Smooth muscle cell (in vitro differentiated cells): ENCODE data around the gene EGFR. TPM values are rescaled to one million over a fixed set of nuclear protein-coding genes. Genes with fewer than 3 reads are reported as not detected.

Experiments used
- DNase-seq: peaks from one replicate; lab custom pipeline; 2025; ENCODE audit not compliant: unreplicated experiment; lab: John Stamatoyannopoulos, UW
- H2AFZ ChIP-seq: fragments of 200-600 bp; sonication (generic); 2 replicates; pipeline ENCODE4 v1.6.0; 2016; ENCODE audit warnings: antibody characterized with exemption, low read depth, mild to moderate bottlenecking
- H3F3A ChIP-seq: fragments of 200-600 bp; sonication (generic); 2 replicates; pipeline ENCODE4 v1.6.0; 2017; ENCODE audit warnings: antibody characterized with exemption, low read depth
- H3K27ac ChIP-seq: fragments of 200-600 bp; sonication (generic); 2 replicates; pipeline ENCODE4 v1.5.1; 2016; ENCODE audit warnings: low read depth, mild to moderate bottlenecking
- H3K27me3 ChIP-seq: fragments of 200-600 bp; sonication (generic); 2 replicates; pipeline ENCODE4 v1.6.1; 2016; ENCODE audit warnings: low read depth, mild to moderate bottlenecking
- H3K36me3 ChIP-seq: fragments of 200-600 bp; sonication (generic); 2 replicates; pipeline ENCODE4 v1.5.1; 2016; ENCODE audit warnings: low read depth
- H3K4me1 ChIP-seq: fragments of 200-600 bp; sonication (generic); 2 replicates; pipeline ENCODE4 v1.5.1; 2016; ENCODE audit warnings: low read depth
- H3K4me2 ChIP-seq: fragments of 200-600 bp; sonication (generic); 2 replicates; pipeline ENCODE4 v1.6.0; 2016; ENCODE audit warnings: mild to moderate bottlenecking
- H3K4me3 ChIP-seq: fragments of 200-600 bp; sonication (generic); 2 replicates; pipeline ENCODE4 v1.5.1; 2016; ENCODE audit warnings: mild to moderate bottlenecking
- H3K79me2 ChIP-seq: fragments of 200-600 bp; sonication (generic); 2 replicates; pipeline ENCODE4 v1.6.0; 2016; ENCODE audit warnings: low read depth, mild to moderate bottlenecking
- H3K9ac ChIP-seq: fragments of 200-600 bp; sonication (generic); 2 replicates; pipeline ENCODE4 v1.6.0; 2016; ENCODE audit warnings: low read depth
- H3K9me3 ChIP-seq: fragments of 200-600 bp; sonication (generic); replicated peaks from 2 replicates; pipeline ENCODE4 v1.5.1; 2016; ENCODE audit warnings: low read depth
- H4K20me1 ChIP-seq: fragments of 200-600 bp; sonication (generic); 2 replicates; pipeline ENCODE4 v1.6.0; 2016; ENCODE audit warnings: low read depth
- WGBS: methylation state at CpG from one replicate; pipeline ENCODE4 v1.1.7; 2016; ENCODE audit warnings: low lambda C conversion rate; 5-methylcytosine and 5-hydroxymethylcytosine counted together
- polyA plus RNA-seq: library from polyadenylated mRNA; unstranded; fragments of >200 nt; fragmentation: Nextera tagmentation; extraction: Ambion mirVana; gene quantifications from 2 replicates; pipeline ENCODE4 v1.2.1, GENCODE V29; 2016
- total RNA-seq: library from RNA; depleted of rRNA; stranded (reverse); fragments of >200 nt; gene quantifications from 2 replicates; pipeline ENCODE4 v1.2.3, GENCODE V29; 2014
- TF ChIP-seq, protein P1 (sequence below): fragments of 200-600 bp; sonication (generic); IDR thresholded peaks from 2 replicates; pipeline ENCODE4 v1.5.1; 2017; ENCODE audit warnings: borderline replicate concordance, mild to moderate bottlenecking, antibody characterized with exemption; ENCODE audit not compliant: insufficient read depth, poor library complexity, severe bottlenecking

Gene EGFR
- total and polyA plus RNA-seq, 2 experiments from 2014 or later = 9.0 to 31.1 TPM

DNA sequence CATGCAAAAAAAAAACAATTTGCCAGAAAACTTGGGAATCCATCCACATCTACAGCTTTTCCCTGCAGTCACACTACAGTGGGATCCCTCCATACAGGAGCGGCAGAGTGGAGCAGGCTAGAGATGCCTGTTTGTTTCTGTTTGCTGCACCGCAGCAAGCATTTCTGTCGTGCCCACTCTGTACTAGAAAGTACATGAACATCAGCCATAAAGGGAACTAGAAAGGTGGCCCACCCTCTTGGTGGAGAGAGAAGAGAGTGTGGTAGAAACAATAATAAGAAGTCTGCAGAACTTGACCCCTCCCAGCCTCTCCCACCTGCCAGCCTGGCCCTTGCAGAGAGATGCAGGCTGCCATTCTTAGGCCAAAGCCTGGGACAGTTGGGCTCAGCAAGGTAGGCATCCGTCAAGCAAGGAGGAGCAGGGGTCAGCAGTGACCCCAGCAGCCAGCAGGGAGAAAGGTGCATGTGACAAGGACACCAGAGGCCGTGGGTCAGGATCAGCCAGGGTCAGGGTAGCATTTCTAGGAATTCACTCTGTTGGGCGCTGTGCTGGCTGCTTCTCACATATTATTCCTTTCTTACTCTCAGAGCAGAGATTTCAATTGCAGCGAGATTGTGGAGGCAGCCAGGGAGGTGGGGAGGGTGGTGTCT, 171.8 kb downstream of the EGFR start:
- H3K4me3 ChIP-seq = no peak overlapping the region
- H3K36me3 ChIP-seq = no peaks in the 10 kb centered on the region

DNA sequence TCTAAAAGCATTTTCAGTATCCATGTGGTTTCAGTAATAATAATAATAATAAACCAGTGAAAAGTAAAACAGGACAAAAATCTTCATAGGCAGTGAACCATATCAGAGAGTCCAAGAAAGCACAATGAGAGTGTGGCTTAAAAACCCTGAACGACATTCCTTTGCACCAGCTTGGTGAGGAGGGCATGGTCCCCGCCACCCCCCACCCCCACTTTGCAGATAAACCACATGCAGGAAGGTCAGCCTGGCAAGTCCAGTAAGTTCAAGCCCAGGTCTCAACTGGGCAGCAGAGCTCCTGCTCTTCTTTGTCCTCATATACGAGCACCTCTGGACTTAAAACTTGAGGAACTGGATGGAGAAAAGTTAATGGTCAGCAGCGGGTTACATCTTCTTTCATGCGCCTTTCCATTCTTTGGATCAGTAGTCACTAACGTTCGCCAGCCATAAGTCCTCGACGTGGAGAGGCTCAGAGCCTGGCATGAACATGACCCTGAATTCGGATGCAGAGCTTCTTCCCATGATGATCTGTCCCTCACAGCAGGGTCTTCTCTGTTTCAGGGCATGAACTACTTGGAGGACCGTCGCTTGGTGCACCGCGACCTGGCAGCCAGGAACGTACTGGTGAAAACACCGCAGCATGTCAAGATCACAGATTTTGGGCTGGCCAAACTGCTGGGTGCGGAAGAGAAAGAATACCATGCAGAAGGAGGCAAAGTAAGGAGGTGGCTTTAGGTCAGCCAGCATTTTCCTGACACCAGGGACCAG, 172.5 kb downstream of the EGFR start:
- Histone ChIP-seq H3K4me3 (no peak overlapping the region), H3K27me3 (no peaks in the 10 kb centered on the region), H3K9me3 (no peaks in the 10 kb centered on the region), H3K4me1 (peaks cover 12% of the 10 kb centered on the region), H3F3A (peaks cover 2% of the 10 kb centered on the region), H3K9ac (no peak overlapping the region), H3K79me2 (no peaks in the 10 kb centered on the region), H3K36me3 (no peaks in the 10 kb centered on the region), H3K27ac (no peak overlapping the region), H4K20me1 (no peaks in the 10 kb centered on the region), H3K4me2 (no peak overlapping the region), H2AFZ (no peak overlapping the region)
- 95% methylated on average over 17 of the region's 17 CpGs for WGBS
- TF ChIP-seq, protein P1, sequence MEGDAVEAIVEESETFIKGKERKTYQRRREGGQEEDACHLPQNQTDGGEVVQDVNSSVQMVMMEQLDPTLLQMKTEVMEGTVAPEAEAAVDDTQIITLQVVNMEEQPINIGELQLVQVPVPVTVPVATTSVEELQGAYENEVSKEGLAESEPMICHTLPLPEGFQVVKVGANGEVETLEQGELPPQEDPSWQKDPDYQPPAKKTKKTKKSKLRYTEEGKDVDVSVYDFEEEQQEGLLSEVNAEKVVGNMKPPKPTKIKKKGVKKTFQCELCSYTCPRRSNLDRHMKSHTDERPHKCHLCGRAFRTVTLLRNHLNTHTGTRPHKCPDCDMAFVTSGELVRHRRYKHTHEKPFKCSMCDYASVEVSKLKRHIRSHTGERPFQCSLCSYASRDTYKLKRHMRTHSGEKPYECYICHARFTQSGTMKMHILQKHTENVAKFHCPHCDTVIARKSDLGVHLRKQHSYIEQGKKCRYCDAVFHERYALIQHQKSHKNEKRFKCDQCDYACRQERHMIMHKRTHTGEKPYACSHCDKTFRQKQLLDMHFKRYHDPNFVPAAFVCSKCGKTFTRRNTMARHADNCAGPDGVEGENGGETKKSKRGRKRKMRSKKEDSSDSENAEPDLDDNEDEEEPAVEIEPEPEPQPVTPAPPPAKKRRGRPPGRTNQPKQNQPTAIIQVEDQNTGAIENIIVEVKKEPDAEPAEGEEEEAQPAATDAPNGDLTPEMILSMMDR = no peak
- DNase-seq = no peak

More for the DNA sequence above, 171.8 kb downstream of the EGFR start:
- Histone ChIP-seq H3K27ac (no peak overlapping the region), H4K20me1 (no peaks in the 10 kb centered on the region), H3K4me1 (peaks cover 12% of the 10 kb centered on the region), H3K9me3 (no peaks in the 10 kb centered on the region), H3K79me2 (no peaks in the 10 kb centered on the region), H3F3A (peaks cover 6% of the 10 kb centered on the region), H3K27me3 (no peaks in the 10 kb centered on the region), H3K9ac (no peak overlapping the region), H3K4me2 (no peak overlapping the region), H2AFZ (no peak overlapping the region)
- no peak for DNase-seq
- TF ChIP-seq, protein P1 = no peak
- 93% methylated on average over 7 of the region's 7 CpGs for WGBS

DNA sequence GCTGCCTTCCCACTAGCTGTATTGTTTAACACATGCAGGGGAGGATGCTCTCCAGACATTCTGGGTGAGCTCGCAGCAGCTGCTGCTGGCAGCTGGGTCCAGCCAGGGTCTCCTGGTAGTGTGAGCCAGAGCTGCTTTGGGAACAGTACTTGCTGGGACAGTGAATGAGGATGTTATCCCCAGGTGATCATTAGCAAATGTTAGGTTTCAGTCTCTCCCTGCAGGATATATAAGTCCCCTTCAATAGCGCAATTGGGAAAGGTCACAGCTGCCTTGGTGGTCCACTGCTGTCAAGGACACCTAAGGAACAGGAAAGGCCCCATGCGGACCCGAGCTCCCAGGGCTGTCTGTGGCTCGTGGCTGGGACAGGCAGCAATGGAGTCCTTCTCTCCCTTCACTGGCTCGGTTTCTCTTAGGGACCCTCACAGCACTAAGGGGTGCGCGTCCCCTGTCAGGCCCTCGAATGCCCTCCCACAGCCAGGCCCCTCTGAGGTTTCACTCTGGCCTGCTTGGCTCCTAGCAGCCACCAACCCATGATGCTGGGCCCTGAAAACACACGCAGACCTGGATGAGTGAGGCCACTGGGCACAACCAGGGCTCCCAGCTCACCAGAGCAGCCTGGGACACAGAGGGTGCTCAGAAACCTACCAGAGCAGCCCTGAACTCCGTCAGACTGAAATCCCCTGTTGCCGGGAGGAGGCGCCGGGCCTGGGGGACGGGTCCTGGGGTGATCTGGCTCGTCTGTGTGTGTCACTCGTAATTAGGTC, 173.3 kb downstream of the EGFR start:
- no peaks in the 10 kb centered on the region for H3K36me3 ChIP-seq

More for the DNA sequence above, 173.3 kb downstream of the EGFR start:
- H3K4me3 ChIP-seq = no peak overlapping the region
- DNase-seq = no peak
- TF ChIP-seq, protein P1 = no peak
- H2AFZ ChIP-seq = no peak overlapping the region
- H3K9ac ChIP-seq = peak overlapping the region; percentile 9
- H4K20me1 ChIP-seq = no peaks in the 10 kb centered on the region
- peaks cover 2% of the 10 kb centered on the region for H3F3A ChIP-seq
- H3K9me3 ChIP-seq = no peaks in the 10 kb centered on the region
- peak overlapping the region; percentile 44 for H3K27ac ChIP-seq
- H3K4me2 ChIP-seq = no peak overlapping the region
- H3K4me1 ChIP-seq = peaks cover 12% of the 10 kb centered on the region
- no peaks in the 10 kb centered on the region for H3K27me3 ChIP-seq
- H3K79me2 ChIP-seq = no peaks in the 10 kb centered on the region
- WGBS = 65% methylated on average over 17 of the region's 17 CpGs
